Measurements from ENCODE around the gene SEMA6C. TPM values are rescaled to one million over a fixed set of nuclear protein-coding genes. Genes with fewer than 3 reads are reported as not detected.

SEMA6C gene
- total RNA-seq, 1 donor from 2014 or later: 119 TPM

GRCh38 chr1:151130987-151131586, 15.3 kb downstream of the SEMA6C start:
- DNase-seq: peak; percentile 72
- TF ChIP-seq CTCF (IDR thresholded peaks at IDR 0.05; ENCODE audit: partially characterized antibody, unreplicated experiment): no peak
- Mint-ChIP-seq H3K4me3 (ENCODE audit: unreplicated experiment) (peak overlapping the region; percentile 73), H3K27ac (ENCODE audit: unreplicated experiment) (no peak overlapping the region), H3K9me3 (ENCODE audit: unreplicated experiment) (peaks cover 13% of the 10 kb centered on the region), H3K27me3 (ENCODE audit: unreplicated experiment) (peaks cover 19% of the 10 kb centered on the region), H3K36me3 (ENCODE audit: unreplicated experiment) (peaks cover 7% of the 10 kb centered on the region), H3K4me1 (ENCODE audit: low read depth, unreplicated experiment) (peaks cover 11% of the 10 kb centered on the region)

GRCh38 chr1:151128800-151129199, 17.6 kb downstream of the SEMA6C start:
- H3K27me3 Mint-ChIP-seq (ENCODE audit: unreplicated experiment): peaks cover 11% of the 10 kb centered on the region
- H3K27ac Mint-ChIP-seq (ENCODE audit: unreplicated experiment): no peak overlapping the region
- H3K9me3 Mint-ChIP-seq (ENCODE audit: unreplicated experiment): peaks cover 11% of the 10 kb centered on the region
- TF ChIP-seq CTCF (IDR thresholded peaks at IDR 0.05; ENCODE audit: partially characterized antibody, unreplicated experiment): no peak
- no peak for DNase-seq
- H3K4me3 Mint-ChIP-seq (ENCODE audit: unreplicated experiment): peak overlapping the region; percentile 23
- H3K4me1 Mint-ChIP-seq (ENCODE audit: low read depth, unreplicated experiment): peaks cover 17% of the 10 kb centered on the region
- no peaks in the 10 kb centered on the region for H3K36me3 Mint-ChIP-seq (ENCODE audit: unreplicated experiment)

- DNase-seq: no peak
- Mint-ChIP-seq H3K4me3 (ENCODE audit: unreplicated experiment) (no peak overlapping the region), H3K9me3 (ENCODE audit: unreplicated experiment) (peaks cover 5% of the 10 kb centered on the region), H3K4me1 (ENCODE audit: low read depth, unreplicated experiment) (peaks cover 8% of the 10 kb centered on the region), H3K27ac (ENCODE audit: unreplicated experiment) (peak overlapping the region; percentile 56), H3K27me3 (ENCODE audit: unreplicated experiment) (peaks cover 2% of the 10 kb centered on the region), H3K36me3 (ENCODE audit: unreplicated experiment) (no peaks in the 10 kb centered on the region)
- TF ChIP-seq CTCF (IDR thresholded peaks at IDR 0.05; ENCODE audit: partially characterized antibody, unreplicated experiment): no peak
Measured at GRCh38 chr1:151124763-151125403, 21.5 kb downstream of the SEMA6C start.

GRCh38 chr1:151113877-151114276, 32.6 kb downstream of the SEMA6C start:
- Mint-ChIP-seq H3K27me3 (ENCODE audit: unreplicated experiment) (no peaks in the 10 kb centered on the region), H3K27ac (ENCODE audit: unreplicated experiment) (no peak overlapping the region), H3K36me3 (ENCODE audit: unreplicated experiment) (no peaks in the 10 kb centered on the region), H3K4me3 (ENCODE audit: unreplicated experiment) (no peak overlapping the region), H3K4me1 (ENCODE audit: low read depth, unreplicated experiment) (no peaks in the 10 kb centered on the region), H3K9me3 (ENCODE audit: unreplicated experiment) (no peaks in the 10 kb centered on the region)
- TF ChIP-seq CTCF (IDR thresholded peaks at IDR 0.05; ENCODE audit: partially characterized antibody, unreplicated experiment): no peak
- no peak for DNase-seq

GRCh38 chr1:151108331-151108730, 38.1 kb downstream of the SEMA6C start:
- H3K36me3 Mint-ChIP-seq (ENCODE audit: unreplicated experiment): no peaks in the 10 kb centered on the region
- no peak for DNase-seq
- no peak overlapping the region for H3K4me3 Mint-ChIP-seq (ENCODE audit: unreplicated experiment)
- no peak overlapping the region for H3K27ac Mint-ChIP-seq (ENCODE audit: unreplicated experiment)
- H3K4me1 Mint-ChIP-seq (ENCODE audit: low read depth, unreplicated experiment): peaks cover 4% of the 10 kb centered on the region
- H3K27me3 Mint-ChIP-seq (ENCODE audit: unreplicated experiment): no peaks in the 10 kb centered on the region
- H3K9me3 Mint-ChIP-seq (ENCODE audit: unreplicated experiment): no peaks in the 10 kb centered on the region
- TF ChIP-seq CTCF (IDR thresholded peaks at IDR 0.05; ENCODE audit: partially characterized antibody, unreplicated experiment): no peak
